Measurements from ENCODE around the gene FHIT. TPM values are rescaled to one million over a fixed set of nuclear protein-coding genes. Genes with fewer than 3 reads are reported as not detected.

FHIT gene
- total RNA-seq, 4 donors from 2014 or later = 8.8 to 35.6 (median 12.6) TPM

DNA sequence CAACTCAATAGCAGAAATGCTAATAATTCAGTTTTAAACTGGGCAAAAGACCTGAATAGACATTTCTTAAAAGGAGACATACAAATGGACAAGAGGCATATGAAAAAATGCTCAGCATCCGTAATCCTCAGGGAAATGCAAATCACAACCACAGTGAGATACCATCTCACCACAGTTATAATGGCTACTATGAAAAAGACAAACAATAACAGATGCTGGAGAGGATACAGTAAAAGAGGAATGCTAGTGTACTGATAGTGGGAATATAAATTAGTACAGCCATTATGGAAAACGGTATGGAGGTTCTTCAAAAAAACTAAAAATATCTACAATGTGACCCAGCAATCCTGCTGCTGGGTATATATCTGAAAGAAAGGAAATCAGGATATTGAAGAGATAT is 367.2 kb downstream of the FHIT start:
- Histone ChIP-seq H3K27ac (no peak overlapping the region), H3K4me1 (no peaks in the 10 kb centered on the region), H3K36me3 (no peaks in the 10 kb centered on the region), H3K27me3 (no peaks in the 10 kb centered on the region), H3K4me3 (no peak overlapping the region), H3K9me3 (no peaks in the 10 kb centered on the region)
- DNase-seq (ENCODE audit: low spot score in 2 of 2) = no peak
- TF ChIP-seq POLR2AphosphoS5 (IDR thresholded peaks at IDR 0.05) (no peak), POLR2A (IDR thresholded peaks at IDR 0.05) (no peak), EP300 (IDR thresholded peaks at IDR 0.05) (no peak)
- TF ChIP-seq, protein P1, sequence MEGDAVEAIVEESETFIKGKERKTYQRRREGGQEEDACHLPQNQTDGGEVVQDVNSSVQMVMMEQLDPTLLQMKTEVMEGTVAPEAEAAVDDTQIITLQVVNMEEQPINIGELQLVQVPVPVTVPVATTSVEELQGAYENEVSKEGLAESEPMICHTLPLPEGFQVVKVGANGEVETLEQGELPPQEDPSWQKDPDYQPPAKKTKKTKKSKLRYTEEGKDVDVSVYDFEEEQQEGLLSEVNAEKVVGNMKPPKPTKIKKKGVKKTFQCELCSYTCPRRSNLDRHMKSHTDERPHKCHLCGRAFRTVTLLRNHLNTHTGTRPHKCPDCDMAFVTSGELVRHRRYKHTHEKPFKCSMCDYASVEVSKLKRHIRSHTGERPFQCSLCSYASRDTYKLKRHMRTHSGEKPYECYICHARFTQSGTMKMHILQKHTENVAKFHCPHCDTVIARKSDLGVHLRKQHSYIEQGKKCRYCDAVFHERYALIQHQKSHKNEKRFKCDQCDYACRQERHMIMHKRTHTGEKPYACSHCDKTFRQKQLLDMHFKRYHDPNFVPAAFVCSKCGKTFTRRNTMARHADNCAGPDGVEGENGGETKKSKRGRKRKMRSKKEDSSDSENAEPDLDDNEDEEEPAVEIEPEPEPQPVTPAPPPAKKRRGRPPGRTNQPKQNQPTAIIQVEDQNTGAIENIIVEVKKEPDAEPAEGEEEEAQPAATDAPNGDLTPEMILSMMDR (IDR thresholded peaks at IDR 0.05) = no peak
- 90% methylated on average over 2 of the region's 2 CpGs for WGBS

DNA sequence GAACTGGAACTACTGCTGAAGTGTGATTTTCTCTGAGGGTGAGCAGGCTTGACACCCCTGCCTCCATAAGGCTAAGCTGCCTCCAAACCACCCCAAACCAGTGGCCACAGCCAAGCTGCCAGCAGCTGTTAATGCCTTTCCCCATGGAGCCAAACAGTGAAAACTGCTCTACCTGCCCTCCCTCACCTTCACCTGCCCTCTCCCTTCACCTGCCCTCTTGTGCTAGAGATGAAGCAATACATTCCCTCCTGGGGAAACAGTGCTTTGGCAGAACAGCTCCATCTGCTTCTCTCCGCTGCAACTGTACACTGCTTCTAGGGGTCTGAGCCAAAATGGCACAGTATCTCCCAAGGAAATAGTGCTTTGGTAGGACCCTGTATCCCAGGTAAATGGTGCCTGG is 374.1 kb downstream of the FHIT start:
- WGBS = 92% methylated on average over 1 of the region's 1 CpG
- H3K9me3 ChIP-seq = no peaks in the 10 kb centered on the region
- H3K27ac ChIP-seq = no peak overlapping the region
- no peak for DNase-seq (ENCODE audit: low spot score in 2 of 2)
- H3K4me1 ChIP-seq = no peaks in the 10 kb centered on the region
- TF ChIP-seq POLR2AphosphoS5 (IDR thresholded peaks at IDR 0.05) (no peak), POLR2A (IDR thresholded peaks at IDR 0.05) (no peak), EP300 (IDR thresholded peaks at IDR 0.05) (no peak)
- TF ChIP-seq, protein P1 (IDR thresholded peaks at IDR 0.05) = no peak
- no peaks in the 10 kb centered on the region for H3K27me3 ChIP-seq
- no peaks in the 10 kb centered on the region for H3K36me3 ChIP-seq
- H3K4me3 ChIP-seq = no peak overlapping the region

DNA sequence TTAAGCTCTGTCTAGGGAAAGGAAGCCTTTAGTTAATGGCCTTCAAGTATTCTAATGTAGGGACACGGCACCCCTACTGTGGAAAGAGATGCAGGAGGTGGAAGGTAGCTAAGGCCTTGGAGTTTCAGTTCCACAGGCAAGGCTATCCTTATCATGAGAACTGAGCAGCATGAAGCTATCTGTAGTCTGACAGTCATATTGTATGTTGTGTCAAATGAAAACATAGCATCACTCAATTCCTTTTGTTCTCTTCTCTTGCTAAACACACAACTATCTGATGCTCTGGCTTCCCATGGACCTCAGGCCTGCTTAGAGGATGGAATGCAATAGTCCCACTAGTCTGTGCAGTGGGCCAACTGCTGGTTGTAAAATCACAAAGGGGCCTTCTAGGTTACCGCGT is 380.9 kb downstream of the FHIT start:
- Histone ChIP-seq H3K4me1 (no peaks in the 10 kb centered on the region), H3K4me3 (no peak overlapping the region), H3K9me3 (no peaks in the 10 kb centered on the region), H3K27ac (no peak overlapping the region), H3K36me3 (no peaks in the 10 kb centered on the region), H3K27me3 (no peaks in the 10 kb centered on the region)
- 100% methylated on average over 3 of the region's 3 CpGs for WGBS
- DNase-seq (ENCODE audit: low spot score in 2 of 2) = no peak
- no peak for TF ChIP-seq POLR2A (IDR thresholded peaks at IDR 0.05)
- no peak for TF ChIP-seq POLR2AphosphoS5 (IDR thresholded peaks at IDR 0.05)
- TF ChIP-seq, protein P1 (IDR thresholded peaks at IDR 0.05) = no peak
- TF ChIP-seq EP300 (IDR thresholded peaks at IDR 0.05) = no peak

DNA sequence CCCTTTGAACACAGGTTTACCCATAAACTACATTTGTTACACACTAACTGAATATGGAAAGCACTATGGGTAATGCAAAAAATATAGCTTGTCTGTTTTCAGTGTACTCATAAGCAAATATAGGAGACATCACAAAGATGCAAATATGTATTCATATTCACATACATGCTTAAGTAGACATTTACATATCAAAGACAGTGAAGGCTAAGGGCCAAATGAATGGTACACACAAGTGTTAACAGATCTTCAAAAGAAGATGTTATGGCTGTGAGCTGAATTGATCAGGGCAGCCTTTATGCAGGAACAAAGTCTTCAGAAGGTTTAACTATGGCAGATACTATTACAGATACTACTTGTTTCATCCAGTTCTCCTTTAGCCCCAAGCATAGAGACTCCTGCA is 384.1 kb downstream of the FHIT start:
- H3K27ac ChIP-seq = no peak overlapping the region
- DNase-seq (ENCODE audit: low spot score in 2 of 2) = no peak
- TF ChIP-seq, protein P1 (IDR thresholded peaks at IDR 0.05) = no peak
- no peak for TF ChIP-seq POLR2A (IDR thresholded peaks at IDR 0.05)
- TF ChIP-seq EP300 (IDR thresholded peaks at IDR 0.05) = no peak
- no peak for TF ChIP-seq POLR2AphosphoS5 (IDR thresholded peaks at IDR 0.05)
- H3K9me3 ChIP-seq = no peaks in the 10 kb centered on the region
- no peaks in the 10 kb centered on the region for H3K36me3 ChIP-seq
- H3K4me3 ChIP-seq = no peak overlapping the region
- H3K27me3 ChIP-seq = no peaks in the 10 kb centered on the region
- no peaks in the 10 kb centered on the region for H3K4me1 ChIP-seq

DNA sequence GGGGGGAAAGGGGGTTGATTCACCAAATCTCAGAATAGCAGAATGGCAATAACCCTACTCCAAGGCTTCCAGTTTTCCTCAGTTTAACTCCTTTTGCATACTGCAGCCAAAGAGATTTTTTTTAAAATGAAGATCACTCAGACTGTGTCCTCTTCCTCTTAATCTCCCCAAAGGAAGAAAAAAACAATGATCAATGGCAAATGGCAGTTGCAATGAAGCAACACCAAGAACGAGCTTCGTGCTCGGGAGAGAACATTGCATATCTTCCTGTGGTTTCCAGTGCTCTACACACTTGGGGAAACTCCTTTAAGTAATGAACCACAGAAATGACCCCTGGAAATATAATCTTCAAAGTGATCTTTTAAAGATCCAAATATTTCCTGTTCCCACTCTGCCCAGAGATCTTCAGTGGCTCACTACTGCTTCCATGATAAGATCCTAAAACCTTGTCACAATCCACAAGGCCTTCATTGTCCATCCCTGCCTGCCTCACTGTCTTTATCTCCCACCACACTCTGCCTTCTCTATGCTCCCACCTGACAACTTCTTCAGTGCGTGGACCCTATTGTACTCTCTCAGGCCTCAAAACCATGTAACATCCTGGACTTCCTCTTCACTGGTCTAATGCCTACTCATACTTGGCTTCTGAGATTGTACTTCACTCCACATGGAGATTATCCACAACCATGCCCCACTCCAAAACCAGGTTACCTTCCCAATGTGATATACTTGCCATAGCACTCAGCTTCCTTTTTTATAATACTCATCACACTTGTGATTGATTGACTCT is 394.8 kb downstream of the FHIT start:
- Histone ChIP-seq H3K27me3 (no peaks in the 10 kb centered on the region), H3K4me3 (no peak overlapping the region), H3K4me1 (no peaks in the 10 kb centered on the region), H3K27ac (no peak overlapping the region), H3K36me3 (no peaks in the 10 kb centered on the region), H3K9me3 (no peaks in the 10 kb centered on the region)
- WGBS = 89% methylated on average over 4 of the region's 4 CpGs
- TF ChIP-seq POLR2A (IDR thresholded peaks at IDR 0.05) = no peak
- TF ChIP-seq POLR2AphosphoS5 (IDR thresholded peaks at IDR 0.05) = no peak
- TF ChIP-seq, protein P1 (IDR thresholded peaks at IDR 0.05) = no peak
- no peak for TF ChIP-seq EP300 (IDR thresholded peaks at IDR 0.05)
- DNase-seq (ENCODE audit: low spot score in 2 of 2) = no peak

Measured in suprapubic skin (tissue), 4 donors.